Stimulated activated CD4-positive, alpha-beta T cell treated with anti-CD3 and anti-CD28 coated beads, Interleukin-1b, Interleukin-23, amount 100 ng/mL, for 4 hours (primary cell): ENCODE measurements around the gene CHN1.

ENCODE experiments used
- DNase-seq, 2 donors: peaks; one replicate each; pipeline ENCODE4 v3.0.0-alpha.2; 2020; ENCODE audit warnings: low read depth in 2 of 2

Gene CHN1

GRCh38 chr2:174827371-174828369 lies 177.5 kb downstream of the CHN1 start:
- DNase-seq, result no peak

- DNase-seq, result no peak
Observed at GRCh38 chr2:174826051-174826450, 179.1 kb downstream of the CHN1 start.

GRCh38 chr2:174824068-174824467 lies 181.1 kb downstream of the CHN1 start:
- no peak for DNase-seq

- DNase-seq, result no peak
Observed at GRCh38 chr2:174821628-174822027, 183.6 kb downstream of the CHN1 start.

- no peak for DNase-seq
Observed at GRCh38 chr2:174820361-174820760, 184.8 kb downstream of the CHN1 start.

- DNase-seq, result no peak
Observed at GRCh38 chr2:174815526-174815925, 189.7 kb downstream of the CHN1 start.

GRCh38 chr2:174812037-174812436 lies 193.1 kb downstream of the CHN1 start:
- no peak for DNase-seq

- no peak for DNase-seq
Observed at GRCh38 chr2:174807931-174808330, 197.2 kb downstream of the CHN1 start.

GRCh38 chr2:174805803-174806202 lies 199.4 kb downstream of the CHN1 start:
- DNase-seq, result no peak

GRCh38 chr2:174802459-174802858 lies 202.7 kb downstream of the CHN1 start:
- DNase-seq, result no peak

GRCh38 chr2:174800436-174801205 lies 204.6 kb downstream of the CHN1 start:
- DNase-seq, result no peak

GRCh38 chr2:174798801-174799200 lies 206.4 kb downstream of the CHN1 start:
- no peak for DNase-seq

- DNase-seq, result no peak
Observed at GRCh38 chr2:174797781-174798276, 207.4 kb downstream of the CHN1 start.

GRCh38 chr2:174796319-174796771 lies 208.8 kb downstream of the CHN1 start:
- no peak for DNase-seq

GRCh38 chr2:174794851-174795374 lies 210.3 kb downstream of the CHN1 start:
- DNase-seq, result no peak

GRCh38 chr2:174792309-174793025 lies 212.7 kb downstream of the CHN1 start:
- no peak for DNase-seq

- DNase-seq, result no peak
Observed at GRCh38 chr2:174791746-174792280, 213.4 kb downstream of the CHN1 start.

- DNase-seq, result no peak
Observed at GRCh38 chr2:174791020-174791419, 214.2 kb downstream of the CHN1 start.

GRCh38 chr2:174789001-174789400 lies 216.2 kb downstream of the CHN1 start:
- no peak for DNase-seq

- DNase-seq, result no peak
Observed at GRCh38 chr2:174788291-174788929, 216.8 kb downstream of the CHN1 start.
